DND-41 (cell line): ENCODE measurements around the gene LMLN.

Source experiments
- EZH2 ChIP-seq: IDR thresholded peaks from 3 replicates; pipeline ENCODE4 v1.6.1; 2012; ENCODE audit warnings: borderline replicate concordance, low read depth, mild to moderate bottlenecking, moderate library complexity, low read length, inconsistent platforms; ENCODE audit not compliant: severe bottlenecking
- TF ChIP-seq, protein P1 (sequence below): IDR thresholded peaks from 2 replicates; pipeline ENCODE4 v1.5.1; 2012; ENCODE audit warnings: borderline replicate concordance, low read length, moderate library complexity, mild to moderate bottlenecking; ENCODE audit not compliant: poor library complexity, severe bottlenecking; ENCODE audit errors: extremely low read depth

DNA sequence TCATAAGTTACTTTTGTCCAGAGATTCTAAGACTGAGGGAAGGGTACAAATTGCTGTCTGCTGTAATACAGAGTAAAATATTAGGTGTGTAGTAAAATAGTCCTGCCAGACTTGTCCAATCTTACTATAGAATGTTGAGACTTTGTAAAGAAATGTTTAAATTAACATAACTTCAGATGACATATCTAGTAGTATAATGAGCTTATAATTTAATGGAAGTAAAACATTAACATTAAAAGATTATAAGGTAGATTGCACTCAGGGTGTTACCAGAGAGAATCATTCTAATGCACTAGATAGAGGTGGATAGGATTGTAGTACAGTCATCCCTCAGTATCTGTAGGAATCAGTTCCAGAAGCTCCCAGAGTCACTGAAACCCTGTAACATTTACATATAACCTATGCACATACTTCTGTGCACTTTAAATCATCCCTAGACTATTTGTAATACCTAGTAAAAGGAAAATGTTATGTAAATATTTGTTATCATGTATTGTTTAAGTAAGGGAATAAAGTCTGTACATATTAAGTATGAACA, 130.8 kb downstream of the LMLN start:
- TF ChIP-seq, protein P1, sequence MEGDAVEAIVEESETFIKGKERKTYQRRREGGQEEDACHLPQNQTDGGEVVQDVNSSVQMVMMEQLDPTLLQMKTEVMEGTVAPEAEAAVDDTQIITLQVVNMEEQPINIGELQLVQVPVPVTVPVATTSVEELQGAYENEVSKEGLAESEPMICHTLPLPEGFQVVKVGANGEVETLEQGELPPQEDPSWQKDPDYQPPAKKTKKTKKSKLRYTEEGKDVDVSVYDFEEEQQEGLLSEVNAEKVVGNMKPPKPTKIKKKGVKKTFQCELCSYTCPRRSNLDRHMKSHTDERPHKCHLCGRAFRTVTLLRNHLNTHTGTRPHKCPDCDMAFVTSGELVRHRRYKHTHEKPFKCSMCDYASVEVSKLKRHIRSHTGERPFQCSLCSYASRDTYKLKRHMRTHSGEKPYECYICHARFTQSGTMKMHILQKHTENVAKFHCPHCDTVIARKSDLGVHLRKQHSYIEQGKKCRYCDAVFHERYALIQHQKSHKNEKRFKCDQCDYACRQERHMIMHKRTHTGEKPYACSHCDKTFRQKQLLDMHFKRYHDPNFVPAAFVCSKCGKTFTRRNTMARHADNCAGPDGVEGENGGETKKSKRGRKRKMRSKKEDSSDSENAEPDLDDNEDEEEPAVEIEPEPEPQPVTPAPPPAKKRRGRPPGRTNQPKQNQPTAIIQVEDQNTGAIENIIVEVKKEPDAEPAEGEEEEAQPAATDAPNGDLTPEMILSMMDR: no peak
- TF ChIP-seq EZH2: no peak
